Osteocyte (in vitro differentiated cells): ENCODE results near the gene RIPOR3. TPM values are rescaled to one million over a fixed set of nuclear protein-coding genes. Genes with fewer than 3 reads are reported as not detected.

Source experiments
- DNase-seq: peaks from one replicate; pipeline ENCODE4 v3.0.0; 2021; ENCODE audit warnings: mixed read lengths; ENCODE audit not compliant: unreplicated experiment; ENCODE audit errors: extremely low spot score
- H3K27ac Mint-ChIP-seq: one replicate; pipeline ENCODE4 v1.8.0; 2021; ENCODE audit warnings: mild to moderate bottlenecking, mixed read lengths; ENCODE audit not compliant: unreplicated experiment
- H3K27me3 Mint-ChIP-seq: one replicate; pipeline ENCODE4 v1.8.0; 2021; ENCODE audit warnings: mixed read lengths; ENCODE audit not compliant: unreplicated experiment
- H3K36me3 Mint-ChIP-seq: one replicate; pipeline ENCODE4 v1.8.0; 2021; ENCODE audit warnings: mixed read lengths; ENCODE audit not compliant: unreplicated experiment
- H3K4me1 Mint-ChIP-seq: one replicate; pipeline ENCODE4 v1.8.0; 2021; ENCODE audit warnings: mixed read lengths; ENCODE audit not compliant: unreplicated experiment
- H3K4me3 Mint-ChIP-seq: one replicate; pipeline ENCODE4 v1.8.0; 2021; ENCODE audit warnings: mild to moderate bottlenecking, moderate library complexity, mixed read lengths; ENCODE audit not compliant: unreplicated experiment
- H3K9me3 Mint-ChIP-seq: one replicate; pipeline ENCODE4 v1.8.0; 2021; ENCODE audit warnings: mixed read lengths; ENCODE audit not compliant: unreplicated experiment
- total RNA-seq: library from RNA; stranded (reverse); gene quantifications from 2 replicates; pipeline ENCODE4 v1.2.1, GENCODE V29; 2021
- TF ChIP-seq, protein P1 (sequence below): fragments of 200-600 bp; sonication (generic); IDR thresholded peaks from 2 replicates; pipeline ENCODE4 v1.5.0; 2021; ENCODE audit warnings: antibody characterized with exemption, mild to moderate bottlenecking, moderate library complexity

The RIPOR3 gene
- total RNA-seq, 1 donor from 2014 or later, result 0.11 TPM

DNA sequence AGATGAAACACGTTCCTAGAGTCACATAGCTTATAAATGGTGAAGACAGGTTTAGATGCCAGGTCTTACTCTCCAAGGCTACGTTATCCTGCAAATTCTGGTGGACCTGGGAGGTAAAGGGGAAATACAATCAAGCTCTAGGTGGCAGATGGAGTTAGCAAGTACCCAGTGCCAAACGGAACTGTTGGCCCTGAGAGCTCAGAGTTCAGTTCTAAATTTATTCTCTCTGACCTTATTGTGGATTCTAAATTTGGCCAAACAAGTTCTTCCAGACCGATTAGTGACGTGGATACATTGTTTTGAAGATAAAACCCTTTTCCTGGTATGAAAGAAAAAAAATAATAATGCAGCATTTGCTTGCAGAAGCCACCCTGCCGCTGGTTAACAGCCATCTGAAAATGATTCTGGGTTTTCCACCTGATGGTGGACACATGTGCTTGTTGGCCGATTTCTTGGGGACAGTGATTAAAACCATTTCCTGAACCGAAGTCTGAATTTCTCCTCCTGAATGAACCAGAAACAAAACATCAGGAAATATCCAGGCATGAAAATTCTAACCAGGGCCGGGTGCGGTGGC, 32.5 kb downstream of the RIPOR3 start:
- no peak overlapping the region for H3K27ac Mint-ChIP-seq
- TF ChIP-seq, protein P1, sequence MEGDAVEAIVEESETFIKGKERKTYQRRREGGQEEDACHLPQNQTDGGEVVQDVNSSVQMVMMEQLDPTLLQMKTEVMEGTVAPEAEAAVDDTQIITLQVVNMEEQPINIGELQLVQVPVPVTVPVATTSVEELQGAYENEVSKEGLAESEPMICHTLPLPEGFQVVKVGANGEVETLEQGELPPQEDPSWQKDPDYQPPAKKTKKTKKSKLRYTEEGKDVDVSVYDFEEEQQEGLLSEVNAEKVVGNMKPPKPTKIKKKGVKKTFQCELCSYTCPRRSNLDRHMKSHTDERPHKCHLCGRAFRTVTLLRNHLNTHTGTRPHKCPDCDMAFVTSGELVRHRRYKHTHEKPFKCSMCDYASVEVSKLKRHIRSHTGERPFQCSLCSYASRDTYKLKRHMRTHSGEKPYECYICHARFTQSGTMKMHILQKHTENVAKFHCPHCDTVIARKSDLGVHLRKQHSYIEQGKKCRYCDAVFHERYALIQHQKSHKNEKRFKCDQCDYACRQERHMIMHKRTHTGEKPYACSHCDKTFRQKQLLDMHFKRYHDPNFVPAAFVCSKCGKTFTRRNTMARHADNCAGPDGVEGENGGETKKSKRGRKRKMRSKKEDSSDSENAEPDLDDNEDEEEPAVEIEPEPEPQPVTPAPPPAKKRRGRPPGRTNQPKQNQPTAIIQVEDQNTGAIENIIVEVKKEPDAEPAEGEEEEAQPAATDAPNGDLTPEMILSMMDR, result no peak
- no peaks in the 10 kb centered on the region for H3K9me3 Mint-ChIP-seq
- H3K36me3 Mint-ChIP-seq, result no peaks in the 10 kb centered on the region
- H3K4me3 Mint-ChIP-seq, result no peak overlapping the region
- H3K27me3 Mint-ChIP-seq, result peaks cover 5% of the 10 kb centered on the region
- DNase-seq, result no peak
- H3K4me1 Mint-ChIP-seq, result peaks cover 17% of the 10 kb centered on the region

DNA sequence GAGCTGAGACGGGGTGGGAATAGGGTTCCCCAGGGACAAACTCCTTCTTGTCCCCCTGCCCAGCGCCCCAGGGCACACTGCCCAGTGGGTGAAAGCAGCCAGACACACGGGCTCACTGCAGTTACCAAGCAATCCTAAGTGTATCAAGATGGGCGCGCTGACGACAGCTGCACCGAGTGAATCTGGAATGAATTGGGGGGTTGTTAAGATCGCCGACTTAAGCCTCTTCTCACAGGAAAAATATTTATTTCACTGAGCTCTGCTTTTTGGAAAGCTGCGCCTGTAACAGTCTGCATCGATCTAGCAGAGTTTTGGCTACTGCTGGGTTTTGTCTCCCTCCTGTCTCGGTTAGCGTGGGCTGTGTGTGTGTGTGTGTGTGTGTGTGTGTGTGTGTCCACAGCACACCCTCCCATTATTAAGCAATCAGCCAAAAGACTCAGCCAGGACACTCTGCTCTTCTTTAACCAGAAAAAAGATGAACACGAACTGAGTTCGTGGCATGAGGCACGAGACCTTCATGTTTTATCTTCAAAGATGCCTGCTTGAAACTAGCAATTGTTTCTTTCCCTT, 35.9 kb downstream of the RIPOR3 start:
- DNase-seq, result no peak
- no peaks in the 10 kb centered on the region for H3K9me3 Mint-ChIP-seq
- H3K27me3 Mint-ChIP-seq, result peaks cover 5% of the 10 kb centered on the region
- TF ChIP-seq, protein P1, result no peak
- H3K27ac Mint-ChIP-seq, result no peak overlapping the region
- no peaks in the 10 kb centered on the region for H3K36me3 Mint-ChIP-seq
- H3K4me1 Mint-ChIP-seq, result peaks cover 3% of the 10 kb centered on the region
- H3K4me3 Mint-ChIP-seq, result no peak overlapping the region

GRCh38 chr20:50654904-50655303, 36.4 kb downstream of the RIPOR3 start:
- Mint-ChIP-seq H3K4me3 (no peak overlapping the region), H3K27ac (no peak overlapping the region), H3K36me3 (no peaks in the 10 kb centered on the region), H3K9me3 (no peaks in the 10 kb centered on the region), H3K4me1 (no peaks in the 10 kb centered on the region), H3K27me3 (peaks cover 5% of the 10 kb centered on the region)
- TF ChIP-seq, protein P1, result no peak
- DNase-seq, result no peak

- Mint-ChIP-seq H3K4me3 (no peak overlapping the region), H3K9me3 (no peaks in the 10 kb centered on the region), H3K4me1 (no peaks in the 10 kb centered on the region), H3K36me3 (no peaks in the 10 kb centered on the region), H3K27me3 (peaks cover 5% of the 10 kb centered on the region), H3K27ac (no peak overlapping the region)
- no peak for DNase-seq
- TF ChIP-seq, protein P1, result no peak
Observed at GRCh38 chr20:50652702-50653294, 38.5 kb downstream of the RIPOR3 start.

GRCh38 chr20:50651676-50652075, 39.7 kb downstream of the RIPOR3 start:
- Mint-ChIP-seq H3K36me3 (no peaks in the 10 kb centered on the region), H3K27ac (no peak overlapping the region), H3K4me1 (no peaks in the 10 kb centered on the region), H3K4me3 (no peak overlapping the region), H3K9me3 (no peaks in the 10 kb centered on the region), H3K27me3 (peaks cover 5% of the 10 kb centered on the region)
- TF ChIP-seq, protein P1, result no peak
- DNase-seq, result no peak
